WTC11 (cell line): ENCODE measurements around the gene URM1. TPM values are rescaled to one million over a fixed set of nuclear protein-coding genes. Genes with fewer than 3 reads are reported as not detected.
A peak's percentile ranks its signal among the peaks of the same experiment; 100 is the strongest.
"Not testable (repeated sequence)": the region's sequence is repeated elsewhere in the genome, so short reads cannot be mapped to it uniquely, and the experiment has no call there.

ENCODE experiments used
- ATAC-seq: fragments of 200-7000 bp; cut with Tn5 transposase; 2 replicates; pipeline ENCODE4 v1.10.0; 2021; ENCODE audit warnings: mild to moderate bottlenecking, moderate library complexity
- CTCF ChIA-PET: fragments of 300-600 bp; sonication (Branson Sonifier 250); formaldehyde crosslinking; loops from one replicate; lab custom pipeline; 2021; ENCODE audit warnings: antibody characterized with exemption; lab: Charles Lee
- POLR2A ChIA-PET: fragments of 350-600 bp; sonication (Branson Sonifier 250); formaldehyde crosslinking; loops from one replicate; lab custom pipeline; 2021; ENCODE audit warnings: antibody characterized with exemption; lab: Charles Lee
- DNase-seq: peaks from one replicate; pipeline ENCODE4 v3.0.0; 2021; ENCODE audit warnings: low spot score
- H3K27ac Mint-ChIP-seq: 2 replicates; pipeline ENCODE4 v1.8.0; 2021; ENCODE audit warnings: mixed read lengths
- H3K27me3 Mint-ChIP-seq: 2 replicates; pipeline ENCODE4 v1.8.0; 2021; ENCODE audit warnings: low read depth, mild to moderate bottlenecking, moderate library complexity, mixed read lengths
- H3K36me3 Mint-ChIP-seq: 2 replicates; pipeline ENCODE4 v1.8.0; 2021; ENCODE audit warnings: mixed read lengths
- H3K4me1 Mint-ChIP-seq: 2 replicates; pipeline ENCODE4 v1.8.0; 2022; ENCODE audit warnings: mixed read lengths
- H3K4me3 Mint-ChIP-seq: 2 replicates; pipeline ENCODE4 v1.8.0; 2021; ENCODE audit warnings: mild to moderate bottlenecking, moderate library complexity, mixed read lengths
- H3K9me3 Mint-ChIP-seq: 2 replicates; pipeline ENCODE4 v1.8.0; 2021; ENCODE audit warnings: mixed read lengths
- ELF4 ChIP-seq: sonication (generic); formaldehyde crosslinking; IDR thresholded peaks from 2 replicates; pipeline ENCODE4 v1.8.1; 2022; ENCODE audit warnings: low read depth, mild to moderate bottlenecking, moderate library complexity, missing genetic modification reagents
- EMX1 ChIP-seq: fragments of 250-450 bp; sonication (Bioruptor Pico); IDR thresholded peaks from 2 replicates; pipeline ENCODE4 v1.8.0; 2021; ENCODE audit warnings: mild to moderate bottlenecking
- ESRRA ChIP-seq: sonication (generic); formaldehyde crosslinking; IDR thresholded peaks from 2 replicates; pipeline ENCODE4 v1.8.1; 2022; ENCODE audit warnings: mild to moderate bottlenecking, missing genetic modification reagents, borderline replicate concordance
- ETV6 ChIP-seq: sonication (generic); formaldehyde crosslinking; IDR thresholded peaks from 2 replicates; pipeline ENCODE4 v1.8.1; 2022; ENCODE audit warnings: mild to moderate bottlenecking, missing genetic modification reagents
- FOXP1 ChIP-seq: sonication (generic); formaldehyde crosslinking; IDR thresholded peaks from 2 replicates; pipeline ENCODE4 v1.8.0; 2022; ENCODE audit warnings: missing genetic modification reagents, mild to moderate bottlenecking, moderate library complexity, borderline replicate concordance
- KAT7 ChIP-seq: sonication (generic); formaldehyde crosslinking; IDR thresholded peaks from 2 replicates; pipeline ENCODE4 v1.8.1; 2023; ENCODE audit warnings: missing genetic modification reagents, mild to moderate bottlenecking, borderline replicate concordance
- MXD4 ChIP-seq: fragments of 250-450 bp; sonication (Bioruptor Pico); IDR thresholded peaks from 2 replicates; pipeline ENCODE4 v1.8.0; 2021; ENCODE audit warnings: mild to moderate bottlenecking, moderate library complexity, borderline replicate concordance
- RELA ChIP-seq: sonication (generic); formaldehyde crosslinking; IDR thresholded peaks from 2 replicates; pipeline ENCODE4 v1.8.1; 2022; ENCODE audit warnings: missing genetic modification reagents, mild to moderate bottlenecking, borderline replicate concordance
- SMAD3 ChIP-seq: sonication (generic); formaldehyde crosslinking; IDR thresholded peaks from 2 replicates; pipeline ENCODE4 v1.8.0; 2022; ENCODE audit warnings: missing genetic modification reagents, mild to moderate bottlenecking, borderline replicate concordance
- SOX15 ChIP-seq: fragments of 250-450 bp; sonication (Bioruptor Pico); IDR thresholded peaks from 2 replicates; pipeline ENCODE4 v1.9.0; 2021; ENCODE audit warnings: mild to moderate bottlenecking
- TCF7 ChIP-seq: sonication (generic); formaldehyde crosslinking; IDR thresholded peaks from 2 replicates; pipeline ENCODE4 v1.8.0; 2022; ENCODE audit warnings: mild to moderate bottlenecking, low read depth, missing genetic modification reagents, moderate library complexity
- TEAD1 ChIP-seq: sonication (generic); formaldehyde crosslinking; IDR thresholded peaks from 2 replicates; pipeline ENCODE4 v1.8.0; 2022; ENCODE audit warnings: mild to moderate bottlenecking, missing genetic modification reagents
- TP53 ChIP-seq: sonication (generic); formaldehyde crosslinking; IDR thresholded peaks from 2 replicates; pipeline ENCODE4 v1.8.1; 2023; ENCODE audit warnings: mild to moderate bottlenecking, missing genetic modification reagents
- ZNF232 ChIP-seq: sonication (generic); formaldehyde crosslinking; IDR thresholded peaks from 2 replicates; pipeline ENCODE4 v1.8.0; 2022; ENCODE audit warnings: mild to moderate bottlenecking, missing genetic modification reagents
- ZNF263 ChIP-seq: sonication (generic); formaldehyde crosslinking; IDR thresholded peaks from 2 replicates; pipeline ENCODE4 v1.8.1; 2022; ENCODE audit warnings: low read depth, mild to moderate bottlenecking, moderate library complexity, missing genetic modification reagents
- total RNA-seq: library from RNA; stranded (reverse); gene quantifications from 3 replicates; pipeline ENCODE4 v1.2.3, GENCODE V29; 2021
- TF ChIP-seq, protein P1 (sequence below): sonication (generic); formaldehyde crosslinking; IDR thresholded peaks from 2 replicates; pipeline ENCODE4 v1.8.1; 2022; ENCODE audit warnings: mild to moderate bottlenecking, missing genetic modification reagents, moderate library complexity, borderline replicate concordance
- TF ChIP-seq, protein P2 (sequence below): sonication (generic); formaldehyde crosslinking; IDR thresholded peaks from 2 replicates; pipeline ENCODE4 v1.8.0; 2022; ENCODE audit warnings: mild to moderate bottlenecking, missing genetic modification reagents
- TF ChIP-seq, protein P3 (sequence below): sonication (generic); formaldehyde crosslinking; IDR thresholded peaks from 2 replicates; pipeline ENCODE4 v1.8.0; 2022; ENCODE audit warnings: mild to moderate bottlenecking, missing genetic modification reagents
- TF ChIP-seq, protein P4 (sequence below): sonication (generic); formaldehyde crosslinking; IDR thresholded peaks from 2 replicates; pipeline ENCODE4 v1.8.0; 2023; ENCODE audit warnings: missing genetic modification reagents

The URM1 gene
- total RNA-seq, 1 experiment from 2014 or later = 67.9 TPM

DNA sequence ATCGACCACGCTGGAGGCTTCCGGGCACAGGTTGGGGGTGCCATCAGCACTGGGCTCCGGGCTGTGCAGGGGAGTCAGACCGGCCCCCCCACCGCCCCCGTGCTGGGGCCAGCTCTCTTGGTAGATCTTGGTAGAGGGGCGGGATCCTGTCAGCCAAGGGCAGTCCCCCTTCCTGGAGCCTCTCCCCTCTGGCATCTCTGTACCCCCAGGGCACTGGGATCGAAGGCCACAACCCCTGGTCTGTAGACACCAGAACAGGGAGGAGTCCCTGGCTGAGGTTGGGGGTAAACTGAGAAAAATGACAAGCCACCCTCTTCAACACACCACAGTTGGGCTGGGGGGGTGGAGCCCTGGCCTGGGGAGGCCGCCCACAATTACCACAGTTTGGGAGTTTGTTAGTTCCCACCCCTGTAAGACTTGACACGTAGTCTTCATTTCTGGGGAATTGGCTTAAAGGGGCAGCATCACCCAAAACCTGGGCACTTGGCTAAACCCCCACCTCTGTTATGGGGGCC lies 50.4 kb downstream of the URM1 start (continued):
- TF ChIP-seq MXD4 (CRISPR knock-in tag) (no peak), ZNF232 (CRISPR knock-in tag) (no peak), ETV6 (no peak), KAT7 (CRISPR knock-in tag) (no peak), FOXP1 (CRISPR knock-in tag) (no peak), EMX1 (CRISPR knock-in tag) (no peak), TEAD1 (CRISPR knock-in tag) (no peak), TP53 (CRISPR knock-in tag) (no peak)
- TF ChIP-seq, all 79 proteins: peak for 0

DNA sequence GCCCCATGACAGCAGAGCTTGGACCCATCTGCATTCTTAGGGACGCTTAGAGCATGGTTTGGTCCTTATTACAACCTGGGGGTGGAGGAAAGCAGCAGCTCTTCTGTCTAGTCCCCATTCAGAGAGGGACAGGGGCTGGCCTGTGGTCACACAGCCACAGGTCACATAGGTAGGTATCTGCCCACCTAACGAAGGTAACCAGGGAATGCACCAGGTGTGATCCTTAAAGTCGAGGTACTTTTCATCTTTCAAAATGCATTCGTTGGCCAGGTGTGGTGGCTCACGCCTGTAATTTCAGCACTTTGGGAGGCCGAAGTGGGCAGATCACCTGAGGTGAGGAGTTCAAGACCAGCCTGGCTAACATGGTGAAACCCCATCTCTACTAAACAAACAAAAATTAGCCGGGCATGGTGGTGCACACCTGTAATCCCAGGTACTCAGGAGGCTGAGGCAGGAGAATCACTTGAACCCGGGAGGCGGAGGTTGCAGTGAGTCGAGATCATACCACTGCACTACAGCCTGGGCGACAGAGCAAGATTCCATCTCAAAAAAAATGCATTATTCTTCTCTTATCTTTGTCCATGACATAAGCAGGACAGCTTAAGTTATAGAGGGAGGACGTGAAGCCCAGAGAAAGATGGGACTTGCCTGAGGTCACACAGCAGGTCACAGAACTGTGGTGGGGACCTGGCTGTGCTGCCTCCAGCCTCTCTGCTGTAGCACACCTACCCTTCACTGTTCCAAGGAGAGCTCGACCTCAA lies 51.0 kb downstream of the URM1 start:
- ATAC-seq, POLR2A ChIA-PET, H3K9me3 Mint-ChIP-seq, H3K36me3 Mint-ChIP-seq, DNase-seq, H3K27ac Mint-ChIP-seq: not testable (repeated sequence)
- H3K27me3 Mint-ChIP-seq = peaks cover 43% of the 10 kb centered on the region
- CTCF ChIA-PET = interaction anchor here (2.1 to 4.5 kb wide), 5 partner anchors 13 to 81 kb away, joined by 6 to 58 read pairs (median 32); no protein-coding TSS in a partner anchor
- H3K4me1 Mint-ChIP-seq = peaks cover 13% of the 10 kb centered on the region
- H3K4me3 Mint-ChIP-seq = peak overlapping the region; percentile 16; the same call in 1 of the 2 replicates

DNA sequence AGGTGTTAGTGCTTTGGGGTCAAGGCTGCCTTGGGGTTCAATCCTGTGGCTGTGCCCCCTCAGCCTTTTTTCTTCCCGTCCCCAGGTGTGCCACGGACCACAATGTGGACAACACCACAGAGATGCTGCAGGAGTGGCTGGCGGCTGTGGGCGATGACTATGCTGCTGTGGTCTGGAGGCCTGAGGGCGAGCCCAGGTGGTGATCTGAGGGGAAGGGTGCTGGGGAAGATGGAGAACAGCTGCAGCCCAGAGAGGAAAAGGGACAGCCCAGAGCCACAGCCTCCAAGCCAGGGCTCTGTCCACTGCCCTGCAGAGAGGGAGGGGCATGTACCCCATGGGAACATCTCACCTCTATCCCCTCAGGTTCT lies 51.6 kb downstream of the URM1 start:
- no peak for DNase-seq
- H3K4me3 Mint-ChIP-seq = no peak overlapping the region
- TF ChIP-seq RELA (CRISPR knock-in tag) (no peak), TEAD1 (CRISPR knock-in tag) (no peak), SMAD3 (CRISPR knock-in tag) (no peak), ELF4 (CRISPR knock-in tag) (no peak), SOX15 (no peak), TP53 (CRISPR knock-in tag) (no peak), ZNF263 (CRISPR knock-in tag) (no peak), ESRRA (CRISPR knock-in tag) (no peak), TCF7 (CRISPR knock-in tag) (no peak)
- TF ChIP-seq, protein P1, sequence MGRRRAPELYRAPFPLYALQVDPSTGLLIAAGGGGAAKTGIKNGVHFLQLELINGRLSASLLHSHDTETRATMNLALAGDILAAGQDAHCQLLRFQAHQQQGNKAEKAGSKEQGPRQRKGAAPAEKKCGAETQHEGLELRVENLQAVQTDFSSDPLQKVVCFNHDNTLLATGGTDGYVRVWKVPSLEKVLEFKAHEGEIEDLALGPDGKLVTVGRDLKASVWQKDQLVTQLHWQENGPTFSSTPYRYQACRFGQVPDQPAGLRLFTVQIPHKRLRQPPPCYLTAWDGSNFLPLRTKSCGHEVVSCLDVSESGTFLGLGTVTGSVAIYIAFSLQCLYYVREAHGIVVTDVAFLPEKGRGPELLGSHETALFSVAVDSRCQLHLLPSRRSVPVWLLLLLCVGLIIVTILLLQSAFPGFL (CRISPR knock-in tag) = no peak
- TF ChIP-seq, protein P2, sequence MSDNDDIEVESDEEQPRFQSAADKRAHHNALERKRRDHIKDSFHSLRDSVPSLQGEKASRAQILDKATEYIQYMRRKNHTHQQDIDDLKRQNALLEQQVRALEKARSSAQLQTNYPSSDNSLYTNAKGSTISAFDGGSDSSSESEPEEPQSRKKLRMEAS = no peak
- TF ChIP-seq, protein P3, sequence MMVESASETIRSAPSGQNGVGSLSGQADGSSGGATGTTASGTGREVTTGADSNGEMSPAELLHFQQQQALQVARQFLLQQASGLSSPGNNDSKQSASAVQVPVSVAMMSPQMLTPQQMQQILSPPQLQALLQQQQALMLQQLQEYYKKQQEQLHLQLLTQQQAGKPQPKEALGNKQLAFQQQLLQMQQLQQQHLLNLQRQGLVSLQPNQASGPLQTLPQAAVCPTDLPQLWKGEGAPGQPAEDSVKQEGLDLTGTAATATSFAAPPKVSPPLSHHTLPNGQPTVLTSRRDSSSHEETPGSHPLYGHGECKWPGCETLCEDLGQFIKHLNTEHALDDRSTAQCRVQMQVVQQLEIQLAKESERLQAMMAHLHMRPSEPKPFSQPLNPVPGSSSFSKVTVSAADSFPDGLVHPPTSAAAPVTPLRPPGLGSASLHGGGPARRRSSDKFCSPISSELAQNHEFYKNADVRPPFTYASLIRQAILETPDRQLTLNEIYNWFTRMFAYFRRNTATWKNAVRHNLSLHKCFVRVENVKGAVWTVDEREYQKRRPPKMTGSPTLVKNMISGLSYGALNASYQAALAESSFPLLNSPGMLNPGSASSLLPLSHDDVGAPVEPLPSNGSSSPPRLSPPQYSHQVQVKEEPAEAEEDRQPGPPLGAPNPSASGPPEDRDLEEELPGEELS (CRISPR knock-in tag) = no peak
- TF ChIP-seq, protein P4, sequence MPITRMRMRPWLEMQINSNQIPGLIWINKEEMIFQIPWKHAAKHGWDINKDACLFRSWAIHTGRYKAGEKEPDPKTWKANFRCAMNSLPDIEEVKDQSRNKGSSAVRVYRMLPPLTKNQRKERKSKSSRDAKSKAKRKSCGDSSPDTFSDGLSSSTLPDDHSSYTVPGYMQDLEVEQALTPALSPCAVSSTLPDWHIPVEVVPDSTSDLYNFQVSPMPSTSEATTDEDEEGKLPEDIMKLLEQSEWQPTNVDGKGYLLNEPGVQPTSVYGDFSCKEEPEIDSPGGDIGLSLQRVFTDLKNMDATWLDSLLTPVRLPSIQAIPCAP = no peak
- TF ChIP-seq, all 79 proteins: peak for 0
- Mint-ChIP-seq H3K9me3 (no peaks in the 10 kb centered on the region), H3K27me3 (peaks cover 38% of the 10 kb centered on the region), H3K36me3 (no peaks in the 10 kb centered on the region), H3K4me1 (peaks cover 13% of the 10 kb centered on the region), H3K27ac (no peak overlapping the region)
- CTCF ChIA-PET = interaction anchor here (1.3 to 2.1 kb wide), 2 partner anchors 16 to 168 kb away, joined by 6 to 7 read pairs; no protein-coding TSS in a partner anchor
- ATAC-seq = no peak
- POLR2A ChIA-PET = no interaction called here

DNA sequence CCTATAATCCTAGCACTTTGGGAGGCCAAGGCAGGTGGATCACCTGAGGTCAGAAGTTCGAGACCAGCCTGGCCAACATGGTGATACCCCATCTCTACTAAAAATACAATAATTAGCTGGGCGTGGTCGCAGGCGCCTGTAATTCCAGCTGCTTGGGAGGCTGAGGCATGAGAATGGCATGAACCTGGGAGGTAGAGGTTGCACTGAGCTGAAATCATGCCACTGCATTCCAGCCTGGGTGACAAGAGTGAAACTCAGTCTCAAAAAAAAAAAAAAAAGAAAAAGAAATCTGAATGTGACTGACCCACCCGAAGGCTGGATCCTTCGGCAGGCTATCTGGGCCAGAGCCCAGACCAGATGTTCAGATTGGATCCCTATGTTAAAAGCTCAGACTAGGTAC lies 52.2 kb downstream of the URM1 start:
- not testable (repeated sequence) for DNase-seq, H3K27ac Mint-ChIP-seq, H3K36me3 Mint-ChIP-seq, H3K4me3 Mint-ChIP-seq, ATAC-seq, H3K9me3 Mint-ChIP-seq
- peaks cover 34% of the 10 kb centered on the region for H3K27me3 Mint-ChIP-seq
- H3K4me1 Mint-ChIP-seq = peaks cover 13% of the 10 kb centered on the region
- ChIA-PET POLR2A (interaction anchor here (0.7 kb wide), 1 partner anchor 146 kb away, joined by 4 read pairs; no protein-coding TSS in a partner anchor), CTCF (interaction anchor here (1.0 to 2.1 kb wide), 3 partner anchors 11 to 168 kb away, joined by 4 to 7 read pairs (median 6); no protein-coding TSS in a partner anchor)
